GM15510 (cell line): ENCODE data around the gene RNPEPL1.

Experiments
- POLR2A ChIP-seq: IDR thresholded peaks from 3 replicates; pipeline ENCODE4 v1.6.1; 2011; ENCODE audit warnings: borderline replicate concordance; ENCODE audit not compliant: insufficient read length; ENCODE audit errors: extremely low read depth

The RNPEPL1 gene

GRCh38 chr2:240576436-240577205 lies 8.3 kb downstream of the RNPEPL1 start:
- no peak for TF ChIP-seq POLR2A

GRCh38 chr2:240577281-240578109 lies 9.2 kb downstream of the RNPEPL1 start:
- TF ChIP-seq POLR2A: no peak

- no peak for TF ChIP-seq POLR2A
Observed at GRCh38 chr2:240578110-240578450, 9.8 kb downstream of the RNPEPL1 start.

- TF ChIP-seq POLR2A: no peak
Observed at GRCh38 chr2:240578488-240578887, 10.2 kb downstream of the RNPEPL1 start.

GRCh38 chr2:240579071-240579762 lies 10.9 kb downstream of the RNPEPL1 start:
- no peak for TF ChIP-seq POLR2A

- no peak for TF ChIP-seq POLR2A
Observed at GRCh38 chr2:240579771-240580614, 11.7 kb downstream of the RNPEPL1 start.

GRCh38 chr2:240581811-240582210 lies 13.5 kb downstream of the RNPEPL1 start:
- TF ChIP-seq POLR2A: no peak

- no peak for TF ChIP-seq POLR2A
Observed at GRCh38 chr2:240582781-240583180, 14.5 kb downstream of the RNPEPL1 start.

- no peak for TF ChIP-seq POLR2A
Observed at GRCh38 chr2:240583774-240584173, 15.5 kb downstream of the RNPEPL1 start.

- peak; percentile 81 for TF ChIP-seq POLR2A
Observed at GRCh38 chr2:240584486-240585031, 16.3 kb downstream of the RNPEPL1 start.

- TF ChIP-seq POLR2A: no peak
Observed at GRCh38 chr2:240585101-240585500, 16.8 kb downstream of the RNPEPL1 start.

- TF ChIP-seq POLR2A: no peak
Observed at GRCh38 chr2:240585681-240586197, 17.5 kb downstream of the RNPEPL1 start.

- TF ChIP-seq POLR2A: peak; percentile 72
Observed at GRCh38 chr2:240586198-240586918, 18.1 kb downstream of the RNPEPL1 start, which contains the start of gene CAPN10. CAPN10 (plus strand) TSS chr2:240586734; CDS start chr2:240586912, 178 bp downstream.
